Osteoblast (primary cell): Measurements from ENCODE around the gene PTH. TPM values are rescaled to one million over a fixed set of nuclear protein-coding genes. Genes with fewer than 3 reads are reported as not detected.

Source experiments
- DNase-seq: peaks from one replicate; pipeline ENCODE4 v3.0.0; 2011; ENCODE audit warnings: low spot score, mixed read lengths; ENCODE audit not compliant: insufficient read length; ENCODE audit errors: missing footprints
- H2AFZ ChIP-seq: 2 replicates; pipeline ENCODE4 v1.6.0; 2011; ENCODE audit warnings: mild to moderate bottlenecking, low read length
- H3K27ac ChIP-seq: 2 replicates; pipeline ENCODE4 v1.5.1; 2011; ENCODE audit warnings: mild to moderate bottlenecking, low read depth, low read length, moderate library complexity
- H3K27me3 ChIP-seq: 2 replicates; pipeline ENCODE4 v1.6.0; 2012; ENCODE audit warnings: mild to moderate bottlenecking, control low read depth, inconsistent platforms, low read length, moderate library complexity; ENCODE audit not compliant: insufficient read depth
- H3K36me3 ChIP-seq: 2 replicates; pipeline ENCODE4 v1.5.1; 2011; ENCODE audit warnings: mild to moderate bottlenecking, low read length, control low read depth, moderate library complexity; ENCODE audit not compliant: insufficient read depth
- H3K4me1 ChIP-seq: 2 replicates; pipeline ENCODE4 v1.5.1; 2011; ENCODE audit warnings: mild to moderate bottlenecking, low read length, control low read depth, moderate library complexity; ENCODE audit not compliant: insufficient read depth
- H3K4me2 ChIP-seq: 2 replicates; pipeline ENCODE4 v1.6.0; 2011; ENCODE audit warnings: mild to moderate bottlenecking, low read length; ENCODE audit not compliant: insufficient read depth
- H3K4me3 ChIP-seq: fragments of 200-600 bp; sonication (generic); 3 replicates; pipeline ENCODE4 v1.5.1; 2012; ENCODE audit warnings: mild to moderate bottlenecking, low read length, inconsistent platforms; ENCODE audit not compliant: insufficient read depth
- H3K79me2 ChIP-seq: 2 replicates; pipeline ENCODE4 v1.6.0; 2012; ENCODE audit warnings: mild to moderate bottlenecking, low read length, control low read depth, inconsistent platforms; ENCODE audit not compliant: insufficient read depth
- H3K9me3 ChIP-seq: 2 replicates; pipeline ENCODE4 v1.5.1; 2011; ENCODE audit warnings: low read depth, low read length, control low read depth
- H4K20me1 ChIP-seq: 2 replicates; pipeline ENCODE4 v1.6.0; 2012; ENCODE audit warnings: mild to moderate bottlenecking, low read length, control low read depth; ENCODE audit not compliant: insufficient read depth
- total RNA-seq: library from RNA; depleted of rRNA; stranded (reverse); fragments of >200 nt; gene quantifications from 2 replicates; pipeline ENCODE4 v1.2.3, GENCODE V29; 2012
- TF ChIP-seq, protein P1 (sequence below): IDR thresholded peaks from 2 replicates; pipeline ENCODE4 v1.5.1; 2011; ENCODE audit warnings: mild to moderate bottlenecking, low read depth, low read length, moderate library complexity; ENCODE audit errors: extremely low read depth

The PTH gene
- total RNA-seq, 1 donor, result not detected

GRCh38 chr11:13487661-13488030 lies 8.2 kb downstream of the PTH start:
- H4K20me1 ChIP-seq, result no peaks in the 10 kb centered on the region
- no peak overlapping the region for H3K27ac ChIP-seq
- H3K4me2 ChIP-seq, result peak overlapping the region; percentile 60
- DNase-seq, result peak; percentile 52
- H3K4me3 ChIP-seq, result peak overlapping the region; percentile 63
- H3K79me2 ChIP-seq, result no peaks in the 10 kb centered on the region
- no peaks in the 10 kb centered on the region for H3K9me3 ChIP-seq
- H2AFZ ChIP-seq, result peak overlapping the region; percentile 81
- H3K4me1 ChIP-seq, result no peaks in the 10 kb centered on the region
- TF ChIP-seq, protein P1, sequence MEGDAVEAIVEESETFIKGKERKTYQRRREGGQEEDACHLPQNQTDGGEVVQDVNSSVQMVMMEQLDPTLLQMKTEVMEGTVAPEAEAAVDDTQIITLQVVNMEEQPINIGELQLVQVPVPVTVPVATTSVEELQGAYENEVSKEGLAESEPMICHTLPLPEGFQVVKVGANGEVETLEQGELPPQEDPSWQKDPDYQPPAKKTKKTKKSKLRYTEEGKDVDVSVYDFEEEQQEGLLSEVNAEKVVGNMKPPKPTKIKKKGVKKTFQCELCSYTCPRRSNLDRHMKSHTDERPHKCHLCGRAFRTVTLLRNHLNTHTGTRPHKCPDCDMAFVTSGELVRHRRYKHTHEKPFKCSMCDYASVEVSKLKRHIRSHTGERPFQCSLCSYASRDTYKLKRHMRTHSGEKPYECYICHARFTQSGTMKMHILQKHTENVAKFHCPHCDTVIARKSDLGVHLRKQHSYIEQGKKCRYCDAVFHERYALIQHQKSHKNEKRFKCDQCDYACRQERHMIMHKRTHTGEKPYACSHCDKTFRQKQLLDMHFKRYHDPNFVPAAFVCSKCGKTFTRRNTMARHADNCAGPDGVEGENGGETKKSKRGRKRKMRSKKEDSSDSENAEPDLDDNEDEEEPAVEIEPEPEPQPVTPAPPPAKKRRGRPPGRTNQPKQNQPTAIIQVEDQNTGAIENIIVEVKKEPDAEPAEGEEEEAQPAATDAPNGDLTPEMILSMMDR, result peak; percentile 32
- no peaks in the 10 kb centered on the region for H3K36me3 ChIP-seq
- peaks cover 5% of the 10 kb centered on the region for H3K27me3 ChIP-seq

- Histone ChIP-seq H3K9me3 (no peaks in the 10 kb centered on the region), H3K4me1 (no peaks in the 10 kb centered on the region), H3K4me3 (peak overlapping the region; percentile 63), H3K4me2 (peak overlapping the region; percentile 60), H2AFZ (peak overlapping the region; percentile 81), H3K27me3 (peaks cover 5% of the 10 kb centered on the region), H3K36me3 (no peaks in the 10 kb centered on the region), H4K20me1 (no peaks in the 10 kb centered on the region), H3K27ac (no peak overlapping the region), H3K79me2 (no peaks in the 10 kb centered on the region)
- no peak for DNase-seq
- TF ChIP-seq, protein P1, result peak; percentile 43
Measured at GRCh38 chr11:13486926-13487660, 8.7 kb downstream of the PTH start.

- no peaks in the 10 kb centered on the region for H3K4me1 ChIP-seq
- H3K9me3 ChIP-seq, result no peaks in the 10 kb centered on the region
- no peaks in the 10 kb centered on the region for H3K79me2 ChIP-seq
- H2AFZ ChIP-seq, result no peak overlapping the region
- no peaks in the 10 kb centered on the region for H4K20me1 ChIP-seq
- no peak overlapping the region for H3K27ac ChIP-seq
- DNase-seq, result no peak
- H3K4me3 ChIP-seq, result no peak overlapping the region
- TF ChIP-seq, protein P1, result no peak
- H3K36me3 ChIP-seq, result no peaks in the 10 kb centered on the region
- H3K4me2 ChIP-seq, result no peak overlapping the region
- no peaks in the 10 kb centered on the region for H3K27me3 ChIP-seq
Measured at GRCh38 chr11:13480198-13480597, 15.6 kb downstream of the PTH start.

GRCh38 chr11:13479688-13480087 lies 16.1 kb downstream of the PTH start:
- Histone ChIP-seq H3K36me3 (no peaks in the 10 kb centered on the region), H2AFZ (no peak overlapping the region), H3K27ac (no peak overlapping the region), H3K27me3 (no peaks in the 10 kb centered on the region), H3K9me3 (no peaks in the 10 kb centered on the region), H3K4me2 (no peak overlapping the region), H3K4me1 (no peaks in the 10 kb centered on the region), H4K20me1 (no peaks in the 10 kb centered on the region), H3K79me2 (no peaks in the 10 kb centered on the region), H3K4me3 (no peak overlapping the region)
- DNase-seq, result no peak
- TF ChIP-seq, protein P1, result no peak
